K562 (cell line): ENCODE data around the gene DHX35. TPM values are rescaled to one million over a fixed set of nuclear protein-coding genes. Genes with fewer than 3 reads are reported as not detected.

ENCODE experiments used
- ARNT ChIP-seq, 2 experiments: fragments of 450-650 bp; IDR thresholded peaks; 2 replicates each; pipeline ENCODE4 v1.6.1; 2016; ENCODE audit warnings: mild to moderate bottlenecking in 1 of 2
- BHLHE40 ChIP-seq: IDR thresholded peaks from 2 replicates; pipeline ENCODE4 v1.6.1; 2011; ENCODE audit warnings: low read length, improper control_type of control experiment
- BRF2 ChIP-seq: IDR thresholded peaks from 3 replicates; pipeline ENCODE4 v1.6.1; 2011; ENCODE audit warnings: borderline replicate concordance, mild to moderate bottlenecking; ENCODE audit not compliant: insufficient read length, insufficient read depth
- ELK3 ChIP-seq: fragments of 450-650 bp; formaldehyde crosslinking; IDR thresholded peaks from 2 replicates; pipeline ENCODE4 v1.4.0; 2020; ENCODE audit warnings: mild to moderate bottlenecking
- ETV6 ChIP-seq, 3 experiments: fragments of 150-350 bp in 1 of 3; sonication (generic) in 1 of 3; formaldehyde crosslinking in 1 of 3; IDR thresholded peaks; 2 replicates each; pipeline versions ENCODE4 v1.6.1 to v1.8.0; 2014 to 2022; ENCODE audit warnings: borderline replicate concordance in 2 of 3, low read depth in 2 of 3, antibody characterized with exemption in 1 of 3, low read length in 1 of 3, mild to moderate bottlenecking in 1 of 3, missing genetic modification reagents in 1 of 3
- IRF9 ChIP-seq: fragments of 450-650 bp; IDR thresholded peaks from 2 replicates; pipeline ENCODE4 v1.6.1; 2016; ENCODE audit warnings: missing biosample characterization, missing genetic modification characterization
- MLLT1 ChIP-seq, 2 experiments: fragments of 450-650 bp; IDR thresholded peaks; 2 replicates each; pipeline ENCODE4 v1.6.1; 2016
- NEUROD1 ChIP-seq: fragments of 150-350 bp; IDR thresholded peaks from 2 replicates; pipeline ENCODE4 v1.6.1; 2014; ENCODE audit warnings: borderline replicate concordance, low read length, low read depth; ENCODE audit not compliant: partially characterized antibody
- PRMT5 ChIP-seq: sonication (generic); formaldehyde crosslinking; IDR thresholded peaks from 2 replicates; pipeline ENCODE4 v1.5.0; 2020; ENCODE audit warnings: missing genetic modification reagents
- RBM25 ChIP-seq: fragments of 200-400 bp; formaldehyde crosslinking; IDR thresholded peaks from 2 replicates; pipeline ENCODE4 v1.6.1; 2018; ENCODE audit warnings: low read length, low read depth, moderate library complexity; ENCODE audit not compliant: severe bottlenecking
- SRSF9 ChIP-seq: fragments of 200-400 bp; formaldehyde crosslinking; IDR thresholded peaks from 2 replicates; pipeline ENCODE4 v1.6.1; 2017; ENCODE audit warnings: low read depth, low read length, borderline replicate concordance
- TARDBP ChIP-seq: fragments of 450-650 bp; IDR thresholded peaks from 2 replicates; pipeline ENCODE4 v1.6.1; 2016
- USF1 ChIP-seq: sonication (generic); formaldehyde crosslinking; IDR thresholded peaks from 2 replicates; pipeline ENCODE4 v1.9.0; 2022; ENCODE audit warnings: mild to moderate bottlenecking, missing genetic modification reagents
- WHSC1 ChIP-seq: IDR thresholded peaks from one replicate; pipeline ENCODE4 v1.6.1; 2012; ENCODE audit warnings: low read length, control low read depth, inconsistent platforms
- ZNF124 ChIP-seq: sonication (generic); formaldehyde crosslinking; IDR thresholded peaks from 2 replicates; pipeline ENCODE4 v1.8.1; 2022; ENCODE audit warnings: missing genetic modification reagents
- ZNF175 ChIP-seq: fragments of 200-800 bp; sonication (Bioruptor generic); IDR thresholded peaks from 2 replicates; pipeline ENCODE4 v1.6.1; 2016; ENCODE audit warnings: low read depth, mild to moderate bottlenecking, missing genetic modification characterization, missing compliant biosample characterization
- ZNF239 ChIP-seq: fragments of 250-450 bp; sonication (Bioruptor Pico); IDR thresholded peaks from 2 replicates; pipeline ENCODE4 v1.4.0; 2020; ENCODE audit warnings: mild to moderate bottlenecking
- ZNF3 ChIP-seq: fragments of 250-450 bp; sonication (Bioruptor Pico); IDR thresholded peaks from 2 replicates; pipeline ENCODE4 v1.5.0; 2021; ENCODE audit warnings: mild to moderate bottlenecking, moderate library complexity
- ZNF431 ChIP-seq: sonication (generic); formaldehyde crosslinking; IDR thresholded peaks from 2 replicates; pipeline ENCODE4 v1.8.0; 2022; ENCODE audit warnings: mild to moderate bottlenecking, missing genetic modification reagents
- ZNF551 ChIP-seq: fragments of 250-450 bp; sonication (Bioruptor Pico); IDR thresholded peaks from 2 replicates; pipeline ENCODE4 v1.5.0; 2021; ENCODE audit warnings: mild to moderate bottlenecking, moderate library complexity
- ZNF586 ChIP-seq: fragments of 450-650 bp; formaldehyde crosslinking; conservative IDR thresholded peaks from 2 replicates; pipeline ENCODE4 v1.4.0; 2020; ENCODE audit warnings: mild to moderate bottlenecking, moderate library complexity
- ZNF589 ChIP-seq: fragments of 200-800 bp; sonication (Bioruptor generic); IDR thresholded peaks from 2 replicates; pipeline ENCODE4 v1.6.1; 2016; ENCODE audit warnings: low read depth, missing genetic modification characterization, missing compliant biosample characterization
- ZNF696 ChIP-seq: fragments of 250-450 bp; sonication (Bioruptor Pico); conservative IDR thresholded peaks from 2 replicates; pipeline ENCODE4 v1.4.0; 2020; ENCODE audit warnings: mild to moderate bottlenecking, moderate library complexity
- ZSCAN29 ChIP-seq: fragments of 450-650 bp; IDR thresholded peaks from 2 replicates; pipeline ENCODE4 v1.6.1; 2017
- polyA plus RNA-seq, 8 experiments: library from polyadenylated mRNA; depleted of rRNA in 4 of 8; stranded (reverse) in 5 of 8; unstranded in 3 of 8; fragments of >200 nt; fragmentation: Nextera tagmentation in 2 of 8; fragmentation: Illumina TruSeq in 1 of 8; extraction: Ambion mirVana in 2 of 8; extraction: Trizol in 1 of 8; gene quantifications; 2 replicates each; pipeline versions ENCODE4 v1.2.1 to v1.2.3, GENCODE V29; 2011 to 2014; ENCODE audit warnings: inconsistent platforms in 1 of 8, missing spikeins in 1 of 8
- total RNA-seq, 7 experiments: library from RNA; depleted of rRNA in 6 of 7; stranded (reverse); fragments of >200 nt in 6 of 7; fragmentation: Illumina TruSeq in 2 of 7; extraction: Trizol in 2 of 7; gene quantifications; 2 replicates each; pipeline versions ENCODE4 v1.2.1 to v1.2.3, GENCODE V29; 2011 to 2021; ENCODE audit warnings: low replicate concordance in 1 of 7

Gene DHX35
- total and polyA plus RNA-seq, 9 of the 15 experiments (the other 6 are each of a cell fraction or from before 2014, with no cell fraction given) = 6.5 to 25.6 (median 16.9) TPM

GRCh38 chr20:39048000-39048696, 86.0 kb downstream of the DHX35 start (continued):
- TF ChIP-seq SRSF9 (no peak), RBM25 (no peak), BHLHE40 (no peak), ZSCAN29 (no peak), ELK3 (CRISPR knock-in tag) (no peak), USF1 (no peak), ZNF124 (CRISPR knock-in tag) (no peak), ZNF431 (CRISPR knock-in tag) (no peak), ZNF551 (CRISPR knock-in tag) (no peak), BRF2 (no peak), WHSC1 (peak; percentile 58), MLLT1 (IDR thresholded peaks at IDR 0.05) (no peak), ZNF589 (CRISPR knock-in tag) (no peak), PRMT5 (CRISPR knock-in tag) (no peak), ZNF239 (CRISPR knock-in tag) (no peak), ZNF175 (CRISPR knock-in tag) (no peak), NEUROD1 (peak; percentile 20), ZNF586 (CRISPR knock-in tag) (no peak), ZNF696 (CRISPR knock-in tag) (no peak), ETV6 (IDR thresholded peaks at IDR 0.05; ENCODE audit: borderline replicate concordance in 1 of 2, low read depth in 2 of 2, low read length in 1 of 2) (no peak), ETV6 (CRISPR knock-in tag; IDR thresholded peaks at IDR 0.05; ENCODE audit: borderline replicate concordance) (no peak), TARDBP (no peak), IRF9 (no peak), ARNT (IDR thresholded peaks at IDR 0.05) (no peak), ZNF3 (CRISPR knock-in tag) (no peak)
